ENCODE results near the gene EXOC4.

DNA sequence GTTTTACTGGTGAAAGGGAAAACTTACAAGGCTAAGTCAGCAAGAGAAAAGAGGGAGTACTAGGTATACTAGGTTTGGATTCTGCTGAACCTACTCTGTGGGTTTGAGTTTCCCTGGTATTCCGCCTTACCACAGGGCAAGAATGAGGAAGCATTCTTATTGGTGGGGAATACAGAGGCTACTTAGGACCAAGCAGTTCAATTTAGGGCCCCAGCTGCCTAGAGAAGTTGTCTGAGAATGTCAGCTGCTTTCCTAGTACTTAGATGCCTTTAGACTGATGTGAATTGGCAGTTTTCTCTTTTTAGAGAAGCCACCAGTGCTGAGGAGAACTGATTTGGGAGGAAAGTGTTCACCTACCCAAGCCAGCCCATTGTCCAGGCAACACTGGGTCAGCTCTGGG is 465.3 kb downstream of the EXOC4 start:
- TF ChIP-seq POLR2A (IDR thresholded peaks at IDR 0.05): no peak
- TF ChIP-seq, protein P1, sequence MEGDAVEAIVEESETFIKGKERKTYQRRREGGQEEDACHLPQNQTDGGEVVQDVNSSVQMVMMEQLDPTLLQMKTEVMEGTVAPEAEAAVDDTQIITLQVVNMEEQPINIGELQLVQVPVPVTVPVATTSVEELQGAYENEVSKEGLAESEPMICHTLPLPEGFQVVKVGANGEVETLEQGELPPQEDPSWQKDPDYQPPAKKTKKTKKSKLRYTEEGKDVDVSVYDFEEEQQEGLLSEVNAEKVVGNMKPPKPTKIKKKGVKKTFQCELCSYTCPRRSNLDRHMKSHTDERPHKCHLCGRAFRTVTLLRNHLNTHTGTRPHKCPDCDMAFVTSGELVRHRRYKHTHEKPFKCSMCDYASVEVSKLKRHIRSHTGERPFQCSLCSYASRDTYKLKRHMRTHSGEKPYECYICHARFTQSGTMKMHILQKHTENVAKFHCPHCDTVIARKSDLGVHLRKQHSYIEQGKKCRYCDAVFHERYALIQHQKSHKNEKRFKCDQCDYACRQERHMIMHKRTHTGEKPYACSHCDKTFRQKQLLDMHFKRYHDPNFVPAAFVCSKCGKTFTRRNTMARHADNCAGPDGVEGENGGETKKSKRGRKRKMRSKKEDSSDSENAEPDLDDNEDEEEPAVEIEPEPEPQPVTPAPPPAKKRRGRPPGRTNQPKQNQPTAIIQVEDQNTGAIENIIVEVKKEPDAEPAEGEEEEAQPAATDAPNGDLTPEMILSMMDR (IDR thresholded peaks at IDR 0.05): no peak
- TF ChIP-seq EP300 (IDR thresholded peaks at IDR 0.05): no peak

Data from ovary (tissue), 3 donors.